Activated T-cell treated with anti-CD3 and anti-CD28 coated beads for 48 hours (primary cell): ENCODE data around the gene DCUN1D2.

Experiments used
- DNase-seq: peaks from one replicate; pipeline ENCODE4 v3.0.0-alpha.2; 2020; ENCODE audit warnings: low read depth

Gene DCUN1D2

DNA sequence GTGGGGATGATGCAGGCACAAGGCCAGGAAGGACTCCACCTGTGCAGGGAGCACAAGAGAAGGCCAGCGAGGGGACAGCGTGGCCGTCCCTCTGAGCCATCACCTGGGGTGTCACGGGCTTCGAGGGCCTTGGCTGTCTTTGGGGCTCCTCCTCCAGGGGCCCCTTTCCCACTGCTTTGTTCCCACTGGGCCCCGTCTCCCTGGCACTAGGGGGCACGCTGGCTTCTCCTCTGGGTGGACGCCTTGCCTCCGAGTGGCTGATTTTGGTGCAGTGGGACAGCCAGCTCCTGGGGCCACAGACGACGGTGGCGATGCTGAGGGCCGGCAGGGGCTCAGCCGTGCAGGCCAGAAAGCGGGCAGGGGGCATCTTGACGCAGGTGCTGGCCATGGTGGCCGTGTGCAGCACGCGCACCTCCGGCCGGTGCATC lies 83.4 kb downstream of the DCUN1D2 start:
- no peak for DNase-seq

GRCh38 chr13:113406321-113407102 lies 84.0 kb downstream of the DCUN1D2 start:
- no peak for DNase-seq
